Naive thymus-derived CD8-positive, alpha-beta T cell (primary cell): ENCODE results near the gene SHROOM3. TPM values are rescaled to one million over a fixed set of nuclear protein-coding genes. Genes with fewer than 3 reads are reported as not detected.

ENCODE experiments used
- ATAC-seq, 2 donors: fragments of 150-1000 bp; cut with Tn5 transposase in 1 of 2; sonication (Bioruptor Pico), chemical (Tn5 transposase) in 1 of 2; 1 replicate in 1 of 2; 2 replicates in 1 of 2; pipeline ENCODE4 v1.10.0; 2021; ENCODE audit warnings: mild to moderate bottlenecking in 2 of 2, moderate library complexity in 2 of 2
- POLR2A ChIA-PET: fragments of 350-600 bp; sonication (Branson Sonifier 250); formaldehyde crosslinking; loops from one replicate; lab custom pipeline; 2021; ENCODE audit warnings: antibody characterized with exemption; lab: Charles Lee
- DNase-seq, 10 donors: peaks; one replicate each; pipeline versions ENCODE4 v3.0.0 to v3.0.0-alpha.2; 2020 to 2022
- H3K27ac Mint-ChIP-seq, 10 donors: one replicate each; pipeline ENCODE4 v1.8.0; 2020 to 2022; ENCODE audit warnings: mild to moderate bottlenecking in 10 of 10, mixed read lengths in 10 of 10, moderate library complexity in 4 of 10, inconsistent platforms in 1 of 10
- H3K27me3 Mint-ChIP-seq, 5 donors: one replicate each; pipeline ENCODE4 v1.8.0; 2021 to 2022; ENCODE audit warnings: mixed read lengths in 5 of 5
- H3K36me3 Mint-ChIP-seq, 3 donors: one replicate each; pipeline ENCODE4 v1.8.0; 2020 to 2022; ENCODE audit warnings: mixed read lengths in 3 of 3, mild to moderate bottlenecking in 2 of 3, inconsistent platforms in 1 of 3
- H3K4me1 Mint-ChIP-seq, 4 donors: one replicate each; pipeline ENCODE4 v1.8.0; 2021 to 2022; ENCODE audit warnings: mixed read lengths in 4 of 4
- H3K4me3 Mint-ChIP-seq, 10 donors: one replicate each; pipeline ENCODE4 v1.8.0; 2020 to 2022; ENCODE audit warnings: mild to moderate bottlenecking in 10 of 10, mixed read lengths in 10 of 10, moderate library complexity in 6 of 10, inconsistent platforms in 1 of 10
- H3K9me3 Mint-ChIP-seq, 9 donors: one replicate each; pipeline ENCODE4 v1.8.0; 2020 to 2022; ENCODE audit warnings: mixed read lengths in 9 of 9, mild to moderate bottlenecking in 3 of 9, inconsistent platforms in 1 of 9, moderate library complexity in 1 of 9
- polyA plus RNA-seq, 3 donors: library from polyadenylated mRNA; unstranded; fragments of 300-500 nt; fragmentation: Illumina TruSeq; gene quantifications; one replicate each; pipeline ENCODE4 v1.2.3, GENCODE V29; 2021
- total RNA-seq, 8 experiments: library from RNA in 2 of 8; stranded (reverse) in 2 of 8; gene quantifications; one replicate each; pipeline ENCODE4 v1.2.3 and lab custom pipeline; 2021 to 2026

Gene SHROOM3
- total and polyA plus RNA-seq, 5 experiments from 2014 or later, result not detected

- no peak for ATAC-seq
- DNase-seq, result no peak
- POLR2A ChIA-PET, result no interaction called here
- Mint-ChIP-seq H3K36me3 (no peaks in the 10 kb centered on the region), H3K27me3 (peaks cover 0 to 10% (median 2%) of the 10 kb centered on the region in 5 donors), H3K4me3 (no peak overlapping the region), H3K27ac (no peak overlapping the region), H3K9me3 (no peaks in the 10 kb centered on the region), H3K4me1 (no peaks in the 10 kb centered on the region)
Observed at GRCh38 chr4:76657443-76657842, 222.4 kb downstream of the SHROOM3 start.

GRCh38 chr4:76658231-76659102 lies 223.4 kb downstream of the SHROOM3 start:
- Mint-ChIP-seq H3K27ac (no peak overlapping the region), H3K27me3 (peaks cover 0 to 13% (median 2%) of the 10 kb centered on the region in 5 donors), H3K36me3 (no peaks in the 10 kb centered on the region), H3K4me3 (no peak overlapping the region), H3K4me1 (no peaks in the 10 kb centered on the region), H3K9me3 (no peaks in the 10 kb centered on the region)
- no peak for DNase-seq
- no peak for ATAC-seq
- POLR2A ChIA-PET, result no interaction called here

GRCh38 chr4:76659103-76659490 lies 224.1 kb downstream of the SHROOM3 start:
- no peak for DNase-seq
- ATAC-seq, result no peak
- no peak overlapping the region for H3K4me3 Mint-ChIP-seq
- no peaks in the 10 kb centered on the region for H3K36me3 Mint-ChIP-seq
- H3K27ac Mint-ChIP-seq, result no peak overlapping the region
- no peaks in the 10 kb centered on the region for H3K9me3 Mint-ChIP-seq
- H3K27me3 Mint-ChIP-seq, result peaks cover 0 to 13% (median 2%) of the 10 kb centered on the region in 5 donors
- POLR2A ChIA-PET, result no interaction called here
- no peaks in the 10 kb centered on the region for H3K4me1 Mint-ChIP-seq

GRCh38 chr4:76663824-76664223 lies 228.8 kb downstream of the SHROOM3 start:
- POLR2A ChIA-PET, result no interaction called here
- Mint-ChIP-seq H3K4me1 (peaks cover 0 to 1% (median 0%) of the 10 kb centered on the region in 4 donors), H3K36me3 (no peaks in the 10 kb centered on the region), H3K4me3 (no peak overlapping the region), H3K27me3 (peaks cover 0 to 13% (median 2%) of the 10 kb centered on the region in 5 donors), H3K9me3 (no peaks in the 10 kb centered on the region), H3K27ac (no peak overlapping the region)
- ATAC-seq, result no peak
- DNase-seq, result no peak

GRCh38 chr4:76665153-76665552 lies 230.1 kb downstream of the SHROOM3 start:
- POLR2A ChIA-PET, result no interaction called here
- no peak overlapping the region for H3K27ac Mint-ChIP-seq
- peaks cover 0 to 1% (median 0%) of the 10 kb centered on the region in 4 donors for H3K4me1 Mint-ChIP-seq
- ATAC-seq (no peak), DNase-seq (no peak)
- no peak overlapping the region for H3K4me3 Mint-ChIP-seq
- no peaks in the 10 kb centered on the region for H3K9me3 Mint-ChIP-seq
- H3K36me3 Mint-ChIP-seq, result no peaks in the 10 kb centered on the region
- peaks cover 0 to 11% (median 2%) of the 10 kb centered on the region in 5 donors for H3K27me3 Mint-ChIP-seq

- DNase-seq (no peak), ATAC-seq (no peak)
- Mint-ChIP-seq H3K27me3 (peaks cover 0 to 11% (median 2%) of the 10 kb centered on the region in 5 donors), H3K9me3 (no peaks in the 10 kb centered on the region), H3K4me1 (peaks cover 0 to 1% (median 0%) of the 10 kb centered on the region in 4 donors), H3K27ac (no peak overlapping the region), H3K4me3 (no peak overlapping the region), H3K36me3 (no peaks in the 10 kb centered on the region)
- POLR2A ChIA-PET, result no interaction called here
Observed at GRCh38 chr4:76665721-76666120, 230.7 kb downstream of the SHROOM3 start.

GRCh38 chr4:76666944-76667532 lies 232.0 kb downstream of the SHROOM3 start:
- no peak for DNase-seq
- H3K36me3 Mint-ChIP-seq, result no peaks in the 10 kb centered on the region
- ATAC-seq, result no peak
- POLR2A ChIA-PET, result no interaction called here
- no peak overlapping the region for H3K4me3 Mint-ChIP-seq
- peak overlapping the region in 1 of 10 donors; percentile 6 for H3K27ac Mint-ChIP-seq
- H3K27me3 Mint-ChIP-seq, result peaks cover 2 to 12% (median 9%) of the 10 kb centered on the region in 5 donors
- peaks cover 0 to 1% (median 0%) of the 10 kb centered on the region in 4 donors for H3K4me1 Mint-ChIP-seq
- H3K9me3 Mint-ChIP-seq, result no peaks in the 10 kb centered on the region

GRCh38 chr4:76670631-76671030 lies 235.6 kb downstream of the SHROOM3 start:
- peaks cover 3 to 22% (median 11%) of the 10 kb centered on the region in 5 donors for H3K27me3 Mint-ChIP-seq
- H3K4me3 Mint-ChIP-seq, result no peak overlapping the region
- POLR2A ChIA-PET, result no interaction called here
- H3K27ac Mint-ChIP-seq, result no peak overlapping the region
- ATAC-seq (no peak), DNase-seq (no peak)
- no peaks in the 10 kb centered on the region for H3K36me3 Mint-ChIP-seq
- H3K9me3 Mint-ChIP-seq, result no peaks in the 10 kb centered on the region
- H3K4me1 Mint-ChIP-seq, result peaks cover 0 to 1% (median 0%) of the 10 kb centered on the region in 4 donors

GRCh38 chr4:76673362-76673761 lies 238.3 kb downstream of the SHROOM3 start:
- ATAC-seq (no peak), DNase-seq (no peak)
- H3K27ac Mint-ChIP-seq, result no peak overlapping the region
- H3K9me3 Mint-ChIP-seq, result peaks cover 0 to 3% (median 0%) of the 10 kb centered on the region in 9 donors
- no peak overlapping the region for H3K4me3 Mint-ChIP-seq
- no peaks in the 10 kb centered on the region for H3K36me3 Mint-ChIP-seq
- H3K27me3 Mint-ChIP-seq, result peaks cover 9 to 34% (median 15%) of the 10 kb centered on the region in 5 donors
- H3K4me1 Mint-ChIP-seq, result no peaks in the 10 kb centered on the region
- POLR2A ChIA-PET, result no interaction called here

GRCh38 chr4:76674983-76675382 lies 240.0 kb downstream of the SHROOM3 start:
- POLR2A ChIA-PET, result no interaction called here
- H3K9me3 Mint-ChIP-seq, result peaks cover 0 to 3% (median 0%) of the 10 kb centered on the region in 9 donors
- ATAC-seq (no peak), DNase-seq (no peak)
- H3K36me3 Mint-ChIP-seq, result no peaks in the 10 kb centered on the region
- H3K27me3 Mint-ChIP-seq, result peaks cover 9 to 34% (median 18%) of the 10 kb centered on the region in 5 donors
- H3K4me3 Mint-ChIP-seq, result no peak overlapping the region
- no peak overlapping the region for H3K27ac Mint-ChIP-seq
- no peaks in the 10 kb centered on the region for H3K4me1 Mint-ChIP-seq

GRCh38 chr4:76677571-76678326 lies 242.7 kb downstream of the SHROOM3 start:
- H3K9me3 Mint-ChIP-seq, result peaks cover 0 to 3% (median 0%) of the 10 kb centered on the region in 9 donors
- POLR2A ChIA-PET, result no interaction called here
- DNase-seq (no peak), ATAC-seq (no peak)
- no peaks in the 10 kb centered on the region for H3K36me3 Mint-ChIP-seq
- H3K27me3 Mint-ChIP-seq, result peaks cover 14 to 39% (median 18%) of the 10 kb centered on the region in 5 donors
- no peak overlapping the region for H3K4me3 Mint-ChIP-seq
- no peak overlapping the region for H3K27ac Mint-ChIP-seq
- no peaks in the 10 kb centered on the region for H3K4me1 Mint-ChIP-seq

- H3K27ac Mint-ChIP-seq, result no peak overlapping the region
Observed at GRCh38 chr4:76679691-76680090, 244.7 kb downstream of the SHROOM3 start.

More at GRCh38 chr4:76679691-76680090, 244.7 kb downstream of the SHROOM3 start:
- Mint-ChIP-seq H3K27me3 (peaks cover 13 to 54% (median 29%) of the 10 kb centered on the region in 5 donors), H3K4me1 (no peaks in the 10 kb centered on the region), H3K4me3 (no peak overlapping the region), H3K36me3 (no peaks in the 10 kb centered on the region), H3K9me3 (peaks cover 0 to 3% (median 0%) of the 10 kb centered on the region in 9 donors)
- ATAC-seq (no peak), DNase-seq (no peak)
- POLR2A ChIA-PET, result no interaction called here
